KG1 (cell line): ENCODE results near the gene TBC1D10A.
A peak's percentile ranks its signal among the peaks of the same experiment; 100 is the strongest.

ENCODE experiments used
- DNase-seq: peaks from one replicate; lab custom pipeline; 2025; lab: John Stamatoyannopoulos, UW

Gene TBC1D10A, protein sequence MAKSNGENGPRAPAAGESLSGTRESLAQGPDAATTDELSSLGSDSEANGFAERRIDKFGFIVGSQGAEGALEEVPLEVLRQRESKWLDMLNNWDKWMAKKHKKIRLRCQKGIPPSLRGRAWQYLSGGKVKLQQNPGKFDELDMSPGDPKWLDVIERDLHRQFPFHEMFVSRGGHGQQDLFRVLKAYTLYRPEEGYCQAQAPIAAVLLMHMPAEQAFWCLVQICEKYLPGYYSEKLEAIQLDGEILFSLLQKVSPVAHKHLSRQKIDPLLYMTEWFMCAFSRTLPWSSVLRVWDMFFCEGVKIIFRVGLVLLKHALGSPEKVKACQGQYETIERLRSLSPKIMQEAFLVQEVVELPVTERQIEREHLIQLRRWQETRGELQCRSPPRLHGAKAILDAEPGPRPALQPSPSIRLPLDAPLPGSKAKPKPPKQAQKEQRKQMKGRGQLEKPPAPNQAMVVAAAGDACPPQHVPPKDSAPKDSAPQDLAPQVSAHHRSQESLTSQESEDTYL

GRCh38 chr22:30326706-30327362, at the start of gene TBC1D10A:
TBC1D10A (minus strand) TSS chr22:30326941; CDS start chr22:30326881, 60 bp downstream.
- peak; percentile 84 for DNase-seq

GRCh38 chr22:30375312-30375849, 48.6 kb upstream of the TBC1D10A start:
- DNase-seq, result no peak

DNA sequence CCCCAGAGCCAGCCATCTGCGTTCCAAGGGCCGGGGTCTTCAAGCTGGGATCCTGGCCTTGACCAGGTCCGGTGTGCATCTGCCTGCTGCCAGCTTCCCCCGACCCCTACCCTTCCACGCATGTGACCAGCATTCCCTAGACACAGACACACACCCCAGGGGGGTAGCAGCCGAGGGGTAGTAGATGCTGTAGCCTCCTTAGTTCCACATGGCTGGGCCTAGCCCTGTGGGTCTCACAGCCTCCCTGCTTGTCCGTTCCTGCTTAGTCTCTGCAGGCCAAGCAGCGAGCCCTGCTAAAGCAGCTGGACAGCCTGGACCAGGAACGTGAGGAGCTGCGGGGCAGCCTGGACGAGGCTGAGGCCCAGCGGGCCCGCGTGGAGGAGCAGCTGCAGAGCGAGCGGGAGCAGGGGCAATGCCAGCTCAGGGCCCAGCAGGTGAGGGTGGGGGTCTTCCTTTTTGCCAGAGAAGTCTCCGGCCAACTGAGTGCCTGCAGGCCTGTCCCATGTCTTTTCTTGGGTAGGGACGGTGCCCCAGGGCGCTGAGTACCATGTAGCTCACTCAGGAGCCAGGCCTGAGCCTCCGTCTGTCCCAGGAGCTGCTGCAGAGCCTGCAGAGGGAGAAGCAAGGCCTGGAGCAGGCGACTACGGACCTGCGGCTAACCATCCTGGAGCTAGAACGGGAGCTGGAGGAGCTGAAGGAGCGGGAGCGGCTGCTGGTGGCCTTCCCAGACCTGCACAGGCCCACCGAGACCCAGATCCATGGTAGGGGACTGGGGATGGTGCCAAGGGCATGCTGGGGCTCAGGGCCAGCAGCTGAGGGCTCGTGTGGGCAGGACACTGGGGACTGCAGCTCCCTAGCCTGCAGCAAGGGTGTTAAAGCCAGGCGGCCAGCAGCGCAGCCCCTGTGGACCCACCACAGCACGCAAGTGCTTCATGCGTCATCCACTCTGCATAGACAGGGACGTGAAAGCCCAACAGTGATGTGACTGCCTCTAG, 46.9 kb upstream of the TBC1D10A start:
- no peak for DNase-seq

DNA sequence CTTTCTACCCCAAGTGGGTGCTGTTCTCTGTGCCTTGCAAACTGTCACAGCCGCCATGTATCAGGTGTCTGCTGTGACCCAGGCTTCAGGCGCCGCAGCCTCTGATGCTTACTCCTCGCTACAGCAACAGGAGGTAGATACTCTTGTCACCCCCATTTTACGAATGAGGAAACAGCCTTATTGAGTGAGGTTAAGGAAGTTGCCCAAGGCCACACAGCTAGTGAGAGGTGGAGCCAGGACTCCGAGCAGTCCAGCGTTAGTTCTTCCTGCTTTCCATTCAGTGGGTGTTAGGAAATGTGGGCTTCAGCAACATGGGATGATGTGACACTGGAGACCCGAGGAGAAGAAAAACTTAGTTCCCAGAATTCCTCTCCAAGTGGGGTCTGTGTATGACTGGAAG, 46.2 kb upstream of the TBC1D10A start:
- no peak for DNase-seq

DNA sequence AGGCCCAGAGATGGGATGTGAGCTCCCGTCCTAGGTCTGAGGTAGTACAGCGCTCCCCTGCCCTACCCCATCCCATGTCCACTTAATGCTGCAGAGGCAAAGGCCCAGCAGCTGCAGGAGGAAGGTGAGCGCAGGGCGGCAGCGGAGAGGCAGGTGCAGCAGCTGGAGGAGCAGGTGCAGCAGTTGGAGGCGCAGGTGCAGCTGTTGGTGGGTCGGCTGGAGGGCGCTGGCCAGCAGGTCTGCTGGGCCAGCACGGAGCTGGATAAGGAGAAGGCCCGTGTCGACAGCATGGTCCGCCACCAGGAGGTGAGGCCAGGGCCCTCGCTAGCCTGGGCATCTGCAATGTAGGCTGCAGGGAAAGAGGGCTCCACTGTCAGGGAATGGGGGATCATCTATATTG, 45.2 kb upstream of the TBC1D10A start:
- no peak for DNase-seq

DNA sequence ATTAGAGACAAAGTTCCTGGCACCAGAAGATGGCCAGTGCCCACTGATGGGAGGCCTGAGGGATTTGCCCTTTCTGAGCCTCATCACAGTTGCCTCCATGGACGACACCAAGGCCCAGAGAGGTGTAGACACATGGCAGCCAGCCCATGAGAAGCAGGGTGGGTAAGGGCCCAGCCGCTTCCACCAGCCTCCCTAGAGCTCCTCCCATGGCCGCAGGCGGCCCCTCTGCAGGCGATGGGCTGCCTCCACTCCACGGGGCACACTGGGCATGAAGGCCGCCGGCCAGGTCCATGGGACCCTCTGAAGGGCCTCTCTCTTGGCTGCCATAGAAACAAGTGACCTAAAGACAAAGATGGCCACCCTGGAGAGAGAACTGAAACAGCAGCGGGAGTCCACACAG, 44.6 kb upstream of the TBC1D10A start:
- no peak for DNase-seq

GRCh38 chr22:30370641-30371230, 44.0 kb upstream of the TBC1D10A start:
- DNase-seq, result no peak

DNA sequence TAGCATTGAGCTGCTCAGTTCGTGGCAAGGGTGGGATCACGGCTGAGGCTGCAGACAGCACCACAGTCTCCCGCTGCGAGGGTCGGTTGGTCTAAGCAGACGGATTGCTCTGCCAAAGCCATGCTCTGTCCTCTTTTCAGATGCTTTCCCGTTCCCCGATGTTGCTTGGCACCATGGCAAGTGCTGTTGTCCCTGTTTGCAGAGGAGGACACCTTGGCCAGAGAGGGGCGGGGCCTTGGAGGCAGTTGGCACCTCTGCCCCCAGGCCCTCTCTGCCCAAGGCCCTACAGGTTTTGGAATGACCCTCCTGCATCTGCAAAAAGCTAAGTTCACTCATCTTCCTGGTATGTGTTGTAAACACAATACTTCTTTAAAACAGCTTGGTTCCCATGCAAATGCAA, 41.7 kb upstream of the TBC1D10A start:
- no peak for DNase-seq

DNA sequence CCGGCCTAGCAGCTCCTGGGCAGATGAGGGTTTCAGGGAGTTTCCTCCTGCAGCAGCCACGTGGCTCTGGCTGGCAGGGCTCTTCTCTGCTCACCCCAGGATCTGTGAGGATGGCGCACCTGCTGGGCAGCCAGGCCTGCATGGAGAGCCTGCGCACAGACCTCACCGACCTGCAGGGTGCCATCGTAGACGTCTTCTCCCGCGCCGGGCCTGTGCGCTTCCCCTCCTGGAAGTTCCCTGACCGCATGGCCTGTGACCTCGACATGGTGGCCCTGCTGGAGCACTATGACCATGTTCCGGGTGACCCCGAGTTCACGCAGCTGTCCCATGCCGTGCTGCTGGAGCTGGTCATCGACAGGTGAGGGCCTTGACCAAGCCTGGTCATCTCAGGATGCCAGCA, 39.1 kb upstream of the TBC1D10A start:
- DNase-seq, result no peak

GRCh38 chr22:30362651-30363281, 36.0 kb upstream of the TBC1D10A start:
- no peak for DNase-seq

DNA sequence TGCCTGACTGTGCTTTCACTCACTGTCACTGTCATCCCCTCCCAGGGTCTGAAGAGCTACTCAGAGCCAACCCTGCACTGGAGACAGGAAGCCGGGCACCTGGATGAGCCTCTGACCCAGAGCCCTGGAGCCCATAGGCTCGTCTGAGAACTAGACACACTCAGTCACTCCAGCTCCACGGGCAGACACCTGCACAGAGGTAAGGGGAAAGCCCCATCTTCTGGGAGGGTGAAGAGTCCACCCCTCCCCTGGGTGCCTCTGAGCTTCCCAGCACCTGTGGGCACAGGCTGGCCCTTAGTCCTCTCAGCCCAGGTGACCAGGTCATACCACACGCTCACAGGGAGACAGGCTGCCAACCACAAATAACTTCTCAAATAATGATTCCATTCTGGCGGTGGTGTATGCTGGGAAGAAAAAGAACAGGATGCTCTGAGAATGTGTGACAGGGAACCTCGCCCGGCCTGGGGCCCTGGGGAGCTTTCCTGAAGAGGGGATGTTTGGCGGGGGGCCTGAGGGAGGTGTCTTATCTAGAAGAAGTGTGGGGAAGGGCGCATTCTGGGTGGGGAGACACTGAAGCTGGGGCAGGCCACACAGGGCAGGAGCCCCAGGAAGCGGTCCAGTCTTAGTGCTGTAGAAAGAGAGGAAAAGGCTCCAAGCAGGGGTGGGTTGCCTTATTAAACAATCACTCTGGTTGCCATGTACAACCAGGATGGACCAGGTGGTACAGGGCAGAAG, 35.3 kb upstream of the TBC1D10A start:
- DNase-seq, result no peak

- DNase-seq, result no peak
These were observed 31.8 kb upstream of the TBC1D10A start for GRCh38 chr22:30358541-30358940.

DNA sequence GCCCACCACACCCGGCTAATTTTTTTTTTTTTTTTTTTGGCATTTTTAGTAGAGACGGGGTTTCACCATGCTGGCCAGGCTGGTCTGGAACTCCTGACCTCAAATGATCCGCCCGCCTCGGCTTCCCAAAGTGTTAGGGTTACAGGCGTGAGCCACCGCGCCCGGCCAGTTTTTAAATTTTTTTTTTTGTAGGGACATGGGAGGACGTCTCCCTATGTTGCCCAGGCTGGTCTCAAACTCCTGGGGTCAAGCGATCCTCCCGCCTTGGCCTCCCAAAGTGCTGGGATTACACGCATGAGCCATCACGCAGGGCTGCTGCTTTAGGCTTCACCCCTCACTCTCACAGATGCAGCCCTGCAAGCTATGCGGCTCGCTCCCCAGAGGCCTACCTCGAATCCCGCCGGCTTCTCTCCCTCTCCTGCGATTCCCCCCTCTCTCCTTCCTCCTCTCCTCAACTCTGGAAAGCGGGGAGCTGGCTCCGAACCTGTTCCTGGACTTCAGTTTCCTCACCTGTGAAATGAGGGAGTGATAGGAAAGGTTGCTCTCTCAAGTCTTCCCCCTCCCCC, 31.0 kb upstream of the TBC1D10A start:
- DNase-seq, result no peak

DNA sequence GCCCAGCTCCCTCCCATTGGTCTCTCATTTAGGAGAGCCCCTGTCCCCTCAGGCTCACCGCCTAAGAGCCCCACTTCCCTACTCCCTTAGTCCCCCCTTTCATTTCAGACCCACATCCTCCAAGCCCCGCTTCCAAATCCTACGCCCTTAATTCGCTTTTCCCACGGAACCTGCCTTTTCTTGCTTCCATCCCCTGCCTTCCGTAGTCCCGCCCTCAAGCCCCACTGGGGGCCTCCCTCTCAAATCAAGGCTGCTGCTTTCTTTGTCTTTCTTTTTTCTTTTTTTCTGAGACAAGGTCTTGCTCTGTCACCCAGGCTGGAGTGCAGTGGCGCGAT, 30.5 kb upstream of the TBC1D10A start:
- DNase-seq, result no peak

GRCh38 chr22:30356449-30357235, 29.9 kb upstream of the TBC1D10A start, which contains the start of the genes CCDC157 and SF3A1:
CCDC157 (plus strand) TSS chr22:30357007; CDS start chr22:30366001, 8,994 bp downstream.
SF3A1 (minus strand) TSS chr22:30356894; CDS start chr22:30356792, 102 bp downstream.
- DNase-seq, result peak; percentile 93

DNA sequence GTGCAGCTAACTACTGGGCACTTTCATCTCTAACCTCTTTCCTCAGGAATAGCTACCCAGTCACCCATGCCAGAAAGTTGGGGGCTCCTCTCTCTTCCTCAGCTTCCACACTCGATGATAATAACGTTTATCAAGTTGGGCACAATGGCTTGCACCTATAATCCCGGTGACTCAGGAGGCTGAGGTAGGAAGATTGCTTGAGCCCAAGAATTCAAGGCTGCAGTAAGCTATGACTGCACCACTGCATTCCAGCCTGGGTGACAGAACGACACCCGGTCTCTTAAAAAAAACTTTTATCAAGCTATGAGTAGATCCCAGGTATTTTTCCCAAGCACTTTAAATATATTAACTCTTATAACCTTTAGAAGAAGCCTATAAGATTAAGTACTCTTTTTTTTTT, 27.9 kb upstream of the TBC1D10A start:
- no peak for DNase-seq

GRCh38 chr22:30351226-30351625, 24.5 kb upstream of the TBC1D10A start:
- no peak for DNase-seq

- no peak for DNase-seq
These were observed 22.1 kb upstream of the TBC1D10A start for GRCh38 chr22:30348809-30349208.

GRCh38 chr22:30348404-30348803, 21.7 kb upstream of the TBC1D10A start:
- DNase-seq, result no peak
